CD4-positive, alpha-beta T cell (primary cell): Measurements from ENCODE around the gene COX4I2. TPM values are rescaled to one million over a fixed set of nuclear protein-coding genes. Genes with fewer than 3 reads are reported as not detected.

Source experiments
- ATAC-seq: fragments of 200-7000 bp; cut with Tn5 transposase; one replicate; pipeline ENCODE4 v1.10.0; 2022; ENCODE audit warnings: mild to moderate bottlenecking; ENCODE audit not compliant: poor library complexity
- CTCF ChIA-PET: fragments of 350-600 bp; sonication (Branson Sonifier 250); formaldehyde crosslinking; loops from one replicate; lab custom pipeline; 2021; ENCODE audit warnings: antibody characterized with exemption, inconsistent platforms; lab: Charles Lee
- POLR2A ChIA-PET: fragments of 350-600 bp; sonication (Branson Sonifier 250); formaldehyde crosslinking; loops from one replicate; lab custom pipeline; 2021; ENCODE audit warnings: antibody characterized with exemption, inconsistent platforms; lab: Charles Lee
- DNase-seq, 14 experiments: peaks; one replicate each; pipeline ENCODE4 v3.0.0-alpha.2; 2013 to 2020; ENCODE audit warnings: mixed read lengths in 2 of 14
- H3K27ac ChIP-seq, 2 donors: one replicate each; pipeline versions ENCODE4 v1.5.1 to v1.7.0; 2013; ENCODE audit warnings: low read length in 2 of 2, low read depth in 1 of 2, mild to moderate bottlenecking in 1 of 2
- H3K27me3 ChIP-seq, 2 experiments: 1 replicate in 1 of 2; 2 replicates in 1 of 2; pipeline versions ENCODE4 v1.6.1 to v1.7.0; 2013; ENCODE audit warnings: low read length in 2 of 2, control low read depth in 1 of 2, mild to moderate bottlenecking in 1 of 2, moderate library complexity in 1 of 2; ENCODE audit not compliant: insufficient read depth in 2 of 2, control insufficient read depth in 1 of 2
- H3K36me3 ChIP-seq: one replicate; pipeline ENCODE4 v1.6.1; 2013; ENCODE audit warnings: low read length, control low read depth; ENCODE audit not compliant: insufficient read depth
- H3K4me1 ChIP-seq: one replicate; pipeline ENCODE4 v1.6.1; 2013; ENCODE audit warnings: low read length, control low read depth; ENCODE audit not compliant: insufficient read depth
- H3K4me3 ChIP-seq: one replicate; pipeline ENCODE4 v1.5.1; 2013; ENCODE audit warnings: mild to moderate bottlenecking, low read length, moderate library complexity
- H3K9me3 ChIP-seq, 2 experiments: 1 replicate in 1 of 2; 2 replicates in 1 of 2; pipeline versions ENCODE4 v1.6.1 to v1.7.0; 2013; ENCODE audit warnings: low read length in 2 of 2, mild to moderate bottlenecking in 2 of 2, control low read depth in 1 of 2, moderate library complexity in 1 of 2; ENCODE audit not compliant: control insufficient read depth in 1 of 2, insufficient read depth in 1 of 2
- H3K27ac Mint-ChIP-seq: one replicate; pipeline ENCODE4 v1.8.0; 2020; ENCODE audit warnings: mixed read lengths
- H3K27me3 Mint-ChIP-seq: one replicate; pipeline ENCODE4 v1.8.0; 2021; ENCODE audit warnings: mixed read lengths
- H3K36me3 Mint-ChIP-seq: one replicate; pipeline ENCODE4 v1.8.0; 2021; ENCODE audit warnings: low read depth, mixed read lengths
- H3K4me1 Mint-ChIP-seq: one replicate; pipeline ENCODE4 v1.8.0; 2021; ENCODE audit warnings: low read depth, mixed read lengths
- H3K4me3 Mint-ChIP-seq: one replicate; pipeline ENCODE4 v1.8.0; 2020; ENCODE audit warnings: mild to moderate bottlenecking, mixed read lengths
- H3K9me3 Mint-ChIP-seq: one replicate; pipeline ENCODE4 v1.8.0; 2020; ENCODE audit warnings: mixed read lengths
- CTCF ChIP-seq: fragments of 200-600 bp; IDR thresholded peaks from one replicate; pipeline ENCODE4 v1.8.0; 2022; ENCODE audit warnings: antibody characterized with exemption, mild to moderate bottlenecking
- intact Hi-C, 2 experiments: fragments of 100-400 bp; cut with DNase I in 1 of 2; cut with micrococcal nuclease in 1 of 2; formaldehyde crosslinking; loops; one replicate each; pipeline versions ENCODE4 v1.15.1 to v1.9.0; 2023 to 2025; cut with DNase I, micrococcal nuclease
- total RNA-seq, 174 experiments: library from RNA in 2 of 174; stranded (reverse) in 2 of 174; gene quantifications; one replicate each; pipeline ENCODE4 v1.2.3 and lab custom pipeline; 2021 to 2026

The COX4I2 gene
- total RNA-seq, 2 experiments from 2014 or later: not detected

GRCh38 chr20:31605031-31605901, 32.4 kb upstream of the COX4I2 start, which contains the start of gene ID1:
Gene ID1, plus strand, starts transcription at chr20:31605289. Its CDS starts 99 bp downstream, at chr20:31605388.
- Histone ChIP-seq H3K36me3 (no peaks in the 10 kb centered on the region), H3K27me3 (peaks cover 38 to 43% of the 10 kb centered on the region in 2 experiments), H3K4me3 (peak within 1 kb of the TSS; percentile 68), H3K4me1 (peaks cover 33% of the 10 kb centered on the region), H3K27ac (no peak within 1 kb of the TSS), H3K9me3 (peaks cover 0 to 11% of the 10 kb centered on the region in 2 experiments)
- ChIA-PET CTCF (interaction anchor here (1.0 to 3.3 kb wide), 11 partner anchors 8 to 118 kb away, joined by 3 to 52 read pairs (median 5); partner anchors contain the start of gene HM13), POLR2A (interaction anchor here (0.8 to 3.0 kb wide), 10 partner anchors 8 to 142 kb away, joined by 3 to 57 read pairs (median 6); no protein-coding TSS in a partner anchor)
- peaks cover 5% of the 10 kb centered on the region for H3K36me3 Mint-ChIP-seq
- intact Hi-C loops: loop anchor here (1.0 to 5.0 kb wide), 2 partner anchors 32 to 117 kb away; partner anchors contain the start of gene BCL2L1 (in 1 of the 2)
- peak within 1 kb of the TSS; percentile 94 for H3K4me3 Mint-ChIP-seq
- DNase-seq (peak; percentile 75 to 94 (median 86)), ATAC-seq (peak; percentile 93)
- TF ChIP-seq CTCF: no peak
- H3K9me3 Mint-ChIP-seq: no peaks in the 10 kb centered on the region
- H3K27ac Mint-ChIP-seq: peak within 1 kb of the TSS; percentile 74
- peaks cover 63% of the 10 kb centered on the region for H3K27me3 Mint-ChIP-seq
- H3K4me1 Mint-ChIP-seq: peaks cover 25% of the 10 kb centered on the region

- intact Hi-C loops: loop anchor here (1.0 to 5.0 kb wide), 2 partner anchors 33 to 116 kb away; partner anchors contain the start of gene BCL2L1 (in 1 of the 2)
- no peak overlapping the region for H3K27ac ChIP-seq
- peaks cover 25% of the 10 kb centered on the region for H3K4me1 Mint-ChIP-seq
- peak overlapping the region; percentile 94 for H3K4me3 Mint-ChIP-seq
- ChIA-PET POLR2A (interaction anchor here (1.1 to 3.0 kb wide), 5 partner anchors 33 to 118 kb away, joined by 6 to 57 read pairs (median 13); no protein-coding TSS in a partner anchor), CTCF (interaction anchor here (1.0 to 8.9 kb wide), 8 partner anchors 36 to 117 kb away, joined by 3 to 347 read pairs (median 6); partner anchors contain the start of gene HM13)
- peaks cover 0 to 11% of the 10 kb centered on the region in 2 experiments for H3K9me3 ChIP-seq
- peaks cover 5% of the 10 kb centered on the region for H3K36me3 Mint-ChIP-seq
- H3K4me1 ChIP-seq: peaks cover 33% of the 10 kb centered on the region
- H3K27me3 ChIP-seq: peaks cover 41 to 43% of the 10 kb centered on the region in 2 experiments
- H3K27me3 Mint-ChIP-seq: peaks cover 63% of the 10 kb centered on the region
- DNase-seq (peak in 6 of 14 experiments; percentile 8 to 38 (median 26)), ATAC-seq (no peak)
- no peak for TF ChIP-seq CTCF
- peak overlapping the region; percentile 17 for H3K27ac Mint-ChIP-seq
- no peaks in the 10 kb centered on the region for H3K9me3 Mint-ChIP-seq
- H3K36me3 ChIP-seq: no peaks in the 10 kb centered on the region
- H3K4me3 ChIP-seq: peak overlapping the region; percentile 68
These were observed 31.6 kb upstream of the COX4I2 start for GRCh38 chr20:31605902-31606803.
